HCT116 (cell line): ENCODE data around the gene NFKBIZ. TPM values are rescaled to one million over a fixed set of nuclear protein-coding genes. Genes with fewer than 3 reads are reported as not detected.

Source experiments
- ATAC-seq: fragments of 200-7000 bp; cut with Tn5 transposase; 2 replicates; pipeline ENCODE4 v1.9.1; 2020; ENCODE audit warnings: mild to moderate bottlenecking, moderate library complexity
- BruUV-seq: library from RNA; stranded (reverse); fragments of 400-500 nt; replicated peaks from 2 replicates; lab custom pipeline; 2021; lab: Mats Ljungman, UMichigan
- CTCF ChIA-PET: fragments of 300-600 bp; sonication (Branson Sonifier 250); formaldehyde crosslinking; loops from one replicate; lab custom pipeline; 2021; ENCODE audit warnings: antibody characterized with exemption; lab: Charles Lee
- POLR2A ChIA-PET: fragments of 300-600, 350-600 bp; sonication (Branson Sonifier 250); formaldehyde crosslinking; loops from one replicate; lab custom pipeline; 2021; ENCODE audit warnings: antibody characterized with exemption; lab: Charles Lee
- RAD21 ChIA-PET, 2 experiments: fragments of 300-600 bp; sonication (Branson Sonifier 250); formaldehyde crosslinking; loops; one replicate each; lab custom pipeline; 2023; ENCODE audit warnings: low total read pairs in 2 of 2; ENCODE audit not compliant: uncharacterized antibody in 2 of 2, unreplicated experiment in 2 of 2, low non-redundant PET in 1 of 2; lab: Charles Lee
- DNase-seq: peaks from one replicate; pipeline ENCODE4 v3.0.0-alpha.2; 2010; ENCODE audit warnings: low read depth, low spot score
- H2AFZ ChIP-seq: fragments of 200-600 bp; shearing (Covaris generic), sonication (generic); 2 replicates; pipeline ENCODE4 v1.6.1; 2017; ENCODE audit warnings: low read depth, mixed run types, mixed read lengths, antibody characterized with exemption, low read length; ENCODE audit not compliant: poor library complexity, severe bottlenecking
- H3K27ac ChIP-seq: 2 replicates; pipeline ENCODE4 v1.5.1; 2012; ENCODE audit warnings: low read depth, low read length
- H3K27me3 ChIP-seq: fragments of 200-600 bp; sonication (generic); 2 replicates; pipeline ENCODE4 v1.6.1; 2016; ENCODE audit warnings: mixed run types, low read length, mixed read lengths; ENCODE audit not compliant: insufficient read depth
- H3K36me3 ChIP-seq, 2 experiments: fragments of 200-500 bp in 1 of 2; fragments of 200-600 bp in 1 of 2; sonication (Bioruptor generic) in 1 of 2; sonication (generic) in 1 of 2; 2 replicates each; pipeline versions ENCODE4 v1.5.1 to v1.6.1; 2014 to 2016; ENCODE audit warnings: low read length in 2 of 2, inconsistent platforms in 1 of 2, mixed read lengths in 1 of 2, mixed run types in 1 of 2; ENCODE audit not compliant: insufficient read depth in 2 of 2, control insufficient read depth in 1 of 2
- H3K4me1 ChIP-seq, 2 experiments: fragments of 200-600 bp in 1 of 2; sonication (generic) in 1 of 2; 2 replicates each; pipeline versions ENCODE4 v1.5.1 to v1.6.1; 2012 to 2017; ENCODE audit warnings: low read length in 2 of 2, inconsistent platforms in 1 of 2, mild to moderate bottlenecking in 1 of 2, mixed read lengths in 1 of 2, mixed run types in 1 of 2, moderate library complexity in 1 of 2; ENCODE audit not compliant: insufficient read depth in 2 of 2, control insufficient read depth in 1 of 2
- H3K4me2 ChIP-seq: fragments of 200-600 bp; sonication (generic); 2 replicates; pipeline ENCODE4 v1.6.1; 2017; ENCODE audit warnings: mixed run types, low read length, mixed read lengths
- H3K4me3 ChIP-seq, 2 experiments: fragments of 200-600 bp in 1 of 2; sonication (generic) in 1 of 2; replicated peaks in 1 of 2; 2 replicates each; pipeline ENCODE4 v1.5.1; 2011 to 2016; ENCODE audit warnings: low read length in 2 of 2, control low read depth in 1 of 2, low read depth in 1 of 2, mild to moderate bottlenecking in 1 of 2, mixed read lengths in 1 of 2, mixed run types in 1 of 2
- H3K79me2 ChIP-seq: fragments of 200-600 bp; sonication (generic); 2 replicates; pipeline ENCODE4 v1.6.1; 2017; ENCODE audit warnings: mild to moderate bottlenecking, mixed run types, low read length, moderate library complexity, mixed read lengths; ENCODE audit not compliant: insufficient read depth
- H3K9ac ChIP-seq: fragments of 200-600 bp; sonication (generic); 2 replicates; pipeline ENCODE4 v1.6.1; 2016; ENCODE audit warnings: low read length, mixed read lengths
- H3K9me2 ChIP-seq: fragments of 200-600 bp; sonication (generic), shearing (Covaris generic); 2 replicates; pipeline ENCODE4 v1.6.1; 2017; ENCODE audit warnings: mixed run types, mild to moderate bottlenecking, moderate library complexity; ENCODE audit not compliant: insufficient read depth
- H3K9me3 ChIP-seq, 2 experiments: fragments of 200-500 bp in 1 of 2; fragments of 200-600 bp in 1 of 2; sonication (Bioruptor generic) in 1 of 2; sonication (generic) in 1 of 2; 2 replicates each; pipeline ENCODE4 v1.6.1; 2014 to 2017; ENCODE audit warnings: low read length in 2 of 2, mixed read lengths in 2 of 2, inconsistent platforms in 1 of 2, low read depth in 1 of 2, mild to moderate bottlenecking in 1 of 2, mixed run types in 1 of 2, moderate library complexity in 1 of 2; ENCODE audit not compliant: control insufficient read depth in 1 of 2, insufficient read depth in 1 of 2
- H4K20me1 ChIP-seq: fragments of 200-600 bp; sonication (generic), shearing (Covaris generic); 2 replicates; pipeline ENCODE4 v1.6.1; 2017; ENCODE audit warnings: mixed run types, mild to moderate bottlenecking, moderate library complexity; ENCODE audit not compliant: insufficient read depth
- ATF3 ChIP-seq: IDR thresholded peaks from 2 replicates; pipeline ENCODE4 v1.6.1; 2012
- CEBPB ChIP-seq: IDR thresholded peaks from 2 replicates; pipeline ENCODE4 v1.6.1; 2012; ENCODE audit warnings: low read depth
- EGR1 ChIP-seq: IDR thresholded peaks from 2 replicates; pipeline ENCODE4 v1.6.1; 2012; ENCODE audit warnings: low read depth
- ELF1 ChIP-seq: IDR thresholded peaks from 2 replicates; pipeline ENCODE4 v1.6.1; 2012; ENCODE audit warnings: low read depth, borderline replicate concordance
- EZH2phosphoT487 ChIP-seq: fragments of 200-600 bp; IDR thresholded peaks from 2 replicates; pipeline ENCODE4 v1.6.1; 2018; ENCODE audit warnings: antibody characterized with exemption, borderline replicate concordance
- JUND ChIP-seq: IDR thresholded peaks from 2 replicates; pipeline ENCODE4 v1.6.1; 2012
- POLR2A ChIP-seq: IDR thresholded peaks from 2 replicates; pipeline ENCODE4 v1.7.0; 2011; ENCODE audit warnings: borderline replicate concordance; ENCODE audit not compliant: insufficient read depth, insufficient read length; ENCODE audit errors: extremely low read depth
- POLR2AphosphoS5 ChIP-seq: IDR thresholded peaks from 2 replicates; pipeline ENCODE4 v1.6.1; 2011; ENCODE audit warnings: mild to moderate bottlenecking, low read depth, low read length, moderate library complexity
- RAD21 ChIP-seq: IDR thresholded peaks from 2 replicates; pipeline ENCODE4 v1.6.1; 2012; ENCODE audit warnings: low read depth, mild to moderate bottlenecking
- SP1 ChIP-seq: IDR thresholded peaks from 2 replicates; pipeline ENCODE4 v1.6.1; 2012; ENCODE audit warnings: low read depth
- SRF ChIP-seq: IDR thresholded peaks from 2 replicates; pipeline ENCODE4 v1.6.1; 2012; ENCODE audit warnings: low read depth
- TCF7L2 ChIP-seq: IDR thresholded peaks from 2 replicates; pipeline ENCODE4 v1.7.0; 2011; ENCODE audit warnings: borderline replicate concordance, inconsistent platforms; ENCODE audit not compliant: insufficient read depth, insufficient read length; ENCODE audit errors: extremely low read depth
- YY1 ChIP-seq: IDR thresholded peaks from 2 replicates; pipeline ENCODE4 v1.6.1; 2011; ENCODE audit warnings: low read length, low read depth, moderate library complexity, mild to moderate bottlenecking; ENCODE audit not compliant: insufficient replicate concordance; ENCODE audit errors: extremely low read depth
- ZFX ChIP-seq: fragments of 450-650 bp; IDR thresholded peaks from 2 replicates; pipeline ENCODE4 v1.6.1; 2017
- ZNF274 ChIP-seq: fragments of 200-500 bp; sonication (Bioruptor generic); IDR thresholded peaks from 2 replicates; pipeline ENCODE4 v1.6.1; 2014; ENCODE audit warnings: mild to moderate bottlenecking, low read depth, low read length, inconsistent platforms
- intact Hi-C: fragments of 100-400 bp; cut with micrococcal nuclease; formaldehyde crosslinking; loops from 2 replicates; pipeline ENCODE4 v1.10.0; 2022
- total RNA-seq: library from RNA; stranded (reverse); gene quantifications from one replicate; pipeline ENCODE4 v1.2.1, GENCODE V29; 2021; ENCODE audit not compliant: unreplicated experiment
- TF ChIP-seq, protein P1 (sequence below), 3 experiments: fragments of 200-600 bp in 1 of 3; sonication (generic) in 1 of 3; IDR thresholded peaks in 2 of 3; conservative IDR thresholded peaks in 1 of 3; 2 replicates each; pipeline ENCODE4 v1.5.1; 2012 to 2017; ENCODE audit warnings: low read depth in 2 of 3, low read length in 2 of 3, antibody characterized with exemption in 1 of 3, borderline replicate concordance in 1 of 3, control low read depth in 1 of 3, mild to moderate bottlenecking in 1 of 3, mixed read lengths in 1 of 3, mixed run types in 1 of 3, moderate library complexity in 1 of 3; ENCODE audit not compliant: insufficient read depth in 1 of 3

Gene NFKBIZ
- total RNA-seq, 1 experiment from 2014 or later, result 12.2 TPM

DNA sequence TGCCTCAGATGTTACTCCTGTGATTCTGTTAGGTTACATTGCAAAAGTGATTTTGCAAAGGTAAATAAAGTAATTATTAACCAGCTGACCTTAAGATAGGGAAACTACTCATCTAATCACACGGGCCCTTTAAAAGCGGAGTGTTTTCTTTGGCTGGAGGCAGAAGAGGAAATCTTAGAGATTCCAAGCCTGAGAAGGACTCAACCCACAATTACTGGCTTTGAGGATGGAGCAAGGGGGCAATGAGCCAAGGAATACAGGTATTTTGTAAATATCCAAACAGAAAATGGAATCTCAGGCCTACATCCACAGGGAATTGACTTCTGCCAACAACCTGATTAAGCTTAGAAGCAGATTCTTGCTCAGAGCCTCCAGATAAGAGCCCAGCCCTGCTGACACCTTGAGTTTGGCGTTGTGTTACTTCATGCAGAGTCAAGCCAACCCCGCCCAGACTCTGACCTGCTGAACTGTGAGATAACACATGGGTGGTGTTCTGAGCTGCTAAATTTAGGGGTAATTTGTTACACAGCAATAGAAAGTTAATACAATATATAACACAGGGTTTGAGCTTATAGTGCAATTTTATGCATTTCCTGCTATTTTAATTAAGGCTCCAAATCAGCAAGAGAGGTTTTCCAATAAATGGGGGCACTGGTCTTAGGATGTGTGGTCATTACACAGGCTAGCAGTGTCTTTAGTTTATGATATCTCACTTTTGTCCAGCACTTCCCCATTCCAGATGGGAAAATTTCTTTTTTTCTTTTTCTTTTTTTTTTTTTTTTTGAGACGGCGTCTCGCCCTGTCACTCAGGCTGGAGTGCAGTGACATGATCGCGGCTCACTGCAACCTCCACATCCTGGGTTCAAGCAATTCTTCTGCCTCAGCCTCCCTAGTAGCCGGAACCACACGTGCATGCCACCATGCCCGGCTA lies 19.5 kb downstream of the NFKBIZ start:
- H3K27ac ChIP-seq, result no peak overlapping the region

DNA sequence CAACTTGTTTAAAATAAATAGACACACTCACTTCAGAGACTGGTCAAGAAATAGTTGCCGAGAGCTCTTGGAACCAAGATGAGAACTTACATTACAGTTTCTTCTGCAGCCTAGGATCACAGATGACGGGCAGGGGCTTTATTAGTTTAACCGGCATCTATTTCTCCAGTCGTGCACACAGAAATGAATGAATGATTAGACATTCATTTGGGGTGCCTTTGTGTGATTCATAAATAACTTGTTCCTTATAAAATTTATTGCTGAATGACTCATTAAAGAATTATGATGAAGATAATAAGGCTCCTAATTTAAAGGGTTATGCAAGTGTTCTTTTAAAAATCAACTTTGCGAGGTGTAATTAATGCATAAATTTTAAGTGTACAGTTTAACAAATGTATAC lies 20.8 kb downstream of the NFKBIZ start:
- Histone ChIP-seq H3K9me3 (no peaks in the 10 kb centered on the region), H3K36me3 (no peaks in the 10 kb centered on the region), H3K4me2 (no peak overlapping the region), H3K9me2 (no peaks in the 10 kb centered on the region), H2AFZ (no peak overlapping the region), H3K79me2 (no peaks in the 10 kb centered on the region), H3K9ac (no peak overlapping the region), H3K27me3 (no peaks in the 10 kb centered on the region), H3K4me1 (peaks cover 14 to 16% of the 10 kb centered on the region in 2 experiments), H3K4me3 (no peak overlapping the region), H4K20me1 (no peaks in the 10 kb centered on the region), H3K27ac (no peak overlapping the region)
- intact Hi-C loops, result no loop called here
- BruUV-seq, result no TSS peak
- POLR2A ChIA-PET, result no interaction called here
- CTCF ChIA-PET, result no interaction called here
- RAD21 ChIA-PET, result no interaction called here
- ATAC-seq, result no peak
- no peak for DNase-seq
- TF ChIP-seq ELF1 (no peak), EGR1 (no peak), ZNF274 (no peak), TCF7L2 (no peak), EZH2phosphoT487 (no peak), JUND (no peak), CEBPB (no peak), ZFX (no peak), SRF (no peak), SP1 (no peak), YY1 (no peak), RAD21 (no peak), POLR2A (no peak), POLR2AphosphoS5 (no peak), ATF3 (no peak)

More for the DNA sequence above, 19.5 kb downstream of the NFKBIZ start:
- ATAC-seq (peak; percentile 62), DNase-seq (no peak)
- ChIA-PET RAD21 (interaction anchor here in 1 of 2 experiments (0.6 kb wide), 1 partner anchor 56 kb away, joined by 4 read pairs; no protein-coding TSS in a partner anchor), POLR2A (no interaction called here), CTCF (interaction anchor here (1.7 kb wide), 1 partner anchor 356 kb away, joined by 7 read pairs; no protein-coding TSS in a partner anchor)
- no peaks in the 10 kb centered on the region for H3K9me3 ChIP-seq
- intact Hi-C loops, result no loop called here
- no peaks in the 10 kb centered on the region for H3K9me2 ChIP-seq
- H3K4me1 ChIP-seq, result peaks cover 14 to 16% of the 10 kb centered on the region in 2 experiments
- no peaks in the 10 kb centered on the region for H4K20me1 ChIP-seq
- H2AFZ ChIP-seq, result no peak overlapping the region
- BruUV-seq, result no TSS peak
- no peaks in the 10 kb centered on the region for H3K27me3 ChIP-seq
- H3K9ac ChIP-seq, result no peak overlapping the region
- H3K4me2 ChIP-seq, result peak overlapping the region; percentile 50
- TF ChIP-seq, protein P1, sequence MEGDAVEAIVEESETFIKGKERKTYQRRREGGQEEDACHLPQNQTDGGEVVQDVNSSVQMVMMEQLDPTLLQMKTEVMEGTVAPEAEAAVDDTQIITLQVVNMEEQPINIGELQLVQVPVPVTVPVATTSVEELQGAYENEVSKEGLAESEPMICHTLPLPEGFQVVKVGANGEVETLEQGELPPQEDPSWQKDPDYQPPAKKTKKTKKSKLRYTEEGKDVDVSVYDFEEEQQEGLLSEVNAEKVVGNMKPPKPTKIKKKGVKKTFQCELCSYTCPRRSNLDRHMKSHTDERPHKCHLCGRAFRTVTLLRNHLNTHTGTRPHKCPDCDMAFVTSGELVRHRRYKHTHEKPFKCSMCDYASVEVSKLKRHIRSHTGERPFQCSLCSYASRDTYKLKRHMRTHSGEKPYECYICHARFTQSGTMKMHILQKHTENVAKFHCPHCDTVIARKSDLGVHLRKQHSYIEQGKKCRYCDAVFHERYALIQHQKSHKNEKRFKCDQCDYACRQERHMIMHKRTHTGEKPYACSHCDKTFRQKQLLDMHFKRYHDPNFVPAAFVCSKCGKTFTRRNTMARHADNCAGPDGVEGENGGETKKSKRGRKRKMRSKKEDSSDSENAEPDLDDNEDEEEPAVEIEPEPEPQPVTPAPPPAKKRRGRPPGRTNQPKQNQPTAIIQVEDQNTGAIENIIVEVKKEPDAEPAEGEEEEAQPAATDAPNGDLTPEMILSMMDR (IDR thresholded peaks at IDR 0.05 in 2 of 3, conservative IDR thresholded peaks at IDR 0.05 in 1 of 3; ENCODE audit: borderline replicate concordance in 1 of 3, insufficient read depth in 1 of 3, low read depth in 2 of 3, low read length in 2 of 3), result no peak
- 0 out of 2 replicates have a peak, but pooled peaks have one; percentile 3 for TF ChIP-seq SP1
- H3K79me2 ChIP-seq, result no peaks in the 10 kb centered on the region
- no peaks in the 10 kb centered on the region for H3K36me3 ChIP-seq
- H3K4me3 ChIP-seq, result no peak overlapping the region
